Measurements from ENCODE around the gene FAM221A. TPM values are rescaled to one million over a fixed set of nuclear protein-coding genes. Genes with fewer than 3 reads are reported as not detected.

Gene FAM221A, protein sequence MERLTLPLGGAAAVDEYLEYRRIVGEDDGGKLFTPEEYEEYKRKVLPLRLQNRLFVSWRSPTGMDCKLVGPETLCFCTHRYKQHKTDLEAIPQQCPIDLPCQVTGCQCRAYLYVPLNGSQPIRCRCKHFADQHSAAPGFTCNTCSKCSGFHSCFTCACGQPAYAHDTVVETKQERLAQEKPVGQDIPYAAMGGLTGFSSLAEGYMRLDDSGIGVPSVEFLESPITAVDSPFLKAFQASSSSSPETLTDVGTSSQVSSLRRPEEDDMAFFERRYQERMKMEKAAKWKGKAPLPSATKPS
- 10.4 TPM for polyA plus RNA-seq (2013, experiment 1 of 2)
- polyA plus RNA-seq (2013, experiment 2 of 2) = 9.7 TPM

DNA sequence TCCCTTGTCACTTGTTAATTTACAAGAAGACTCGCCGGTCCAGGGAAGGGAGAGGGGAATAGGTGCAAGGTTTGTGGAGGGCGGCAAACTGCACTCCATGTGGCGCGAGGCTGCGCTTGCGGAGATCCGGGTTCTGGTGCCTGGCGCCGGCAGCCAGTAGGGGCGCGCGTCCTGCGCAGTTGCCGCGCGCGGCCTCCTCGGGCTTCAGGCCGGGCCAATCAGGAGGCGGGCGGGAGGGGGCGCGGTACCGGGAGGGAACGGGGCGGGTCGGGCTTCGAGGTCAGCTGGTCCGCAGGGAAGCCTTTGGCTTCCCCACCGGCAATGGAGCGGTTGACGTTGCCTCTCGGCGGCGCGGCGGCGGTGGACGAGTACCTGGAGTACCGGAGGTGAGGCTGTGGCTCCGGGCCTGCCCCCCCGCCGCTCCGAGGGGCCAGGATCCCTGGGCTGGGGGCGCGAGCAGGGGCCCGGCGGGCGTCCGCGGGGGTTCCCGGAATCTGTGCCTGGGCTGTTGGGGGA is at the start of gene FAM221A:
TSS of gene FAM221A (plus strand) at position 302 of the 516 bp plus-strand sequence. CDS start at position 322, 20 bp downstream.
- H2BK120ac ChIP-seq (ENCODE audit: low read depth, low read length) = no peak within 1 kb of the TSS
- no peak within 1 kb of the TSS for H3K14ac ChIP-seq (ENCODE audit: low read length)
- peak within 1 kb of the TSS; percentile 65 for H3K23ac ChIP-seq (ENCODE audit: low read depth, low read length, poor library complexity)
- no peaks in the 10 kb centered on the region for H3K79me1 ChIP-seq (ENCODE audit: low read depth, low read length)
- peak within 1 kb of the TSS; percentile 55 for H3K4ac ChIP-seq (ENCODE audit: low read length)
- H3K18ac ChIP-seq (ENCODE audit: low read length) = peak within 1 kb of the TSS; percentile 93
- H3K9ac ChIP-seq (ENCODE audit: low read depth, low read length, poor library complexity) = peak within 1 kb of the TSS; percentile 91
- no CpG with 5 or more reads among the region's 53 CpGs for WGBS, 2 donors (ENCODE audit: extremely low coverage in 2 of 2, insufficient read length in 2 of 2, insufficient replicate concordance in 1 of 2)
- peak within 1 kb of the TSS; percentile 96 for H2AFZ ChIP-seq (ENCODE audit: low read length)
- peak within 1 kb of the TSS; percentile 71 to 77 for H3K4me3 ChIP-seq (ENCODE audit: low read length in 2 of 2)
- H3K36me3 ChIP-seq (replicated peaks in 1 of 2; ENCODE audit: control insufficient read depth in 2 of 2, insufficient read depth in 2 of 2, low read length in 2 of 2) = peaks cover 0 to 16% of the 10 kb centered on the region in 2 donors
- no peaks in the 10 kb centered on the region for H3K27me3 ChIP-seq (ENCODE audit: control insufficient read depth in 3 of 3, insufficient read depth in 3 of 3, low read depth in 1 of 3, low read length in 3 of 3)
- H3K4me1 ChIP-seq (ENCODE audit: control insufficient read depth in 2 of 2, insufficient read depth in 1 of 2, low read depth in 1 of 2, low read length in 2 of 2) = no peaks in the 10 kb centered on the region
- peak within 1 kb of the TSS; percentile 62 for H3K4me2 ChIP-seq (ENCODE audit: insufficient read depth, low read length, poor library complexity, severe bottlenecking)
- no peak within 1 kb of the TSS for H2BK5ac ChIP-seq (ENCODE audit: low read length)
- peak; percentile 56 for DNase-seq (ENCODE audit: low spot score)
- no peak within 1 kb of the TSS for H4K91ac ChIP-seq (ENCODE audit: low read depth, low read length, poor library complexity)
- H2BK12ac ChIP-seq (ENCODE audit: low read length) = no peak within 1 kb of the TSS
- H3K9me3 ChIP-seq (replicated peaks in 1 of 2; ENCODE audit: control insufficient read depth in 2 of 2, insufficient read depth in 1 of 2, low read depth in 1 of 2, low read length in 2 of 2) = peaks cover 0 to 3% of the 10 kb centered on the region in 2 donors
- no peak within 1 kb of the TSS for H4K8ac ChIP-seq (ENCODE audit: low read depth, low read length)
- H3K27ac ChIP-seq (replicated peaks; ENCODE audit: low read length) = peak within 1 kb of the TSS; percentile 18
- no peak within 1 kb of the TSS for H2BK15ac ChIP-seq (ENCODE audit: low read length)
- peak within 1 kb of the TSS; percentile 42 for H2AK5ac ChIP-seq (ENCODE audit: low read depth, low read length)

DNA sequence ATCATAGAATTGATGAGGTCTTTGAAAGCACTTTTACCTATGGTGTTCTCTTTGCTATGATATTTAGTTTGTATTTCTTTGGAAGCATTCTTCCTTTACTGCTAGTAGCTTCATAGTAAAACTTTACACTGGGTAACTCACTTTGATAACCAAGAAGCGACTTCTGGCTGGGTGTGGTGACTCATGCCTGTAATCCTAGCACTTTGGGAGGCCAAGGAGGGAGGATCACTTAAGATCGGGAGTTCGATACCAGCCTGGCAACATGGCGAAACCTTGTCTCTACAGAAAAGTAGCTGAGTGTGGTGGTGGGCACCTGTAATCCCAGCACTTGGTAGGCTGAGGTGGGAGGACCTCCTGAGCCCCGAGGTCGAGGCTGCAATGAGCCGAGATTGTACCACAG is 46.6 kb upstream of the FAM221A start:
- H2AK5ac ChIP-seq (ENCODE audit: low read depth, low read length) = no peak overlapping the region
- H2BK15ac ChIP-seq (ENCODE audit: low read length) = no peak overlapping the region
- no peak overlapping the region for H4K91ac ChIP-seq (ENCODE audit: low read depth, low read length, poor library complexity)
- H3K4ac ChIP-seq (ENCODE audit: low read length) = no peak overlapping the region
- H3K9ac ChIP-seq (ENCODE audit: low read depth, low read length, poor library complexity) = no peak overlapping the region
- no peak overlapping the region for H3K27ac ChIP-seq (replicated peaks; ENCODE audit: low read length)
- no peak overlapping the region for H3K4me2 ChIP-seq (ENCODE audit: insufficient read depth, low read length, poor library complexity, severe bottlenecking)
- H3K4me1 ChIP-seq (ENCODE audit: control insufficient read depth in 2 of 2, insufficient read depth in 1 of 2, low read depth in 1 of 2, low read length in 2 of 2) = no peaks in the 10 kb centered on the region
- no peaks in the 10 kb centered on the region for H3K27me3 ChIP-seq (ENCODE audit: control insufficient read depth in 3 of 3, insufficient read depth in 3 of 3, low read depth in 1 of 3, low read length in 3 of 3)
- no peak overlapping the region for H2AFZ ChIP-seq (ENCODE audit: low read length)
- peaks cover 0 to 7% of the 10 kb centered on the region in 2 donors for H3K36me3 ChIP-seq (replicated peaks in 1 of 2; ENCODE audit: control insufficient read depth in 2 of 2, insufficient read depth in 2 of 2, low read length in 2 of 2)
- no peak overlapping the region for H3K14ac ChIP-seq (ENCODE audit: low read length)
- no peak overlapping the region for H3K18ac ChIP-seq (ENCODE audit: low read length)
- no peak overlapping the region for H4K8ac ChIP-seq (ENCODE audit: low read depth, low read length)
- WGBS, 2 donors (ENCODE audit: extremely low coverage in 2 of 2, insufficient read length in 2 of 2, insufficient replicate concordance in 1 of 2) = no CpG with 5 or more reads among the region's 7 CpGs
- DNase-seq (ENCODE audit: low spot score) = no peak
- H3K23ac ChIP-seq (ENCODE audit: low read depth, low read length, poor library complexity) = no peak overlapping the region
- H2BK12ac ChIP-seq (ENCODE audit: low read length) = no peak overlapping the region
- no peaks in the 10 kb centered on the region for H3K9me3 ChIP-seq (replicated peaks in 1 of 2; ENCODE audit: control insufficient read depth in 2 of 2, insufficient read depth in 1 of 2, low read depth in 1 of 2, low read length in 2 of 2)
- no peak overlapping the region for H2BK120ac ChIP-seq (ENCODE audit: low read depth, low read length)
- H3K4me3 ChIP-seq (ENCODE audit: low read length in 2 of 2) = no peak overlapping the region
- H3K79me1 ChIP-seq (ENCODE audit: low read depth, low read length) = no peaks in the 10 kb centered on the region
- no peak overlapping the region for H2BK5ac ChIP-seq (ENCODE audit: low read length)

DNA sequence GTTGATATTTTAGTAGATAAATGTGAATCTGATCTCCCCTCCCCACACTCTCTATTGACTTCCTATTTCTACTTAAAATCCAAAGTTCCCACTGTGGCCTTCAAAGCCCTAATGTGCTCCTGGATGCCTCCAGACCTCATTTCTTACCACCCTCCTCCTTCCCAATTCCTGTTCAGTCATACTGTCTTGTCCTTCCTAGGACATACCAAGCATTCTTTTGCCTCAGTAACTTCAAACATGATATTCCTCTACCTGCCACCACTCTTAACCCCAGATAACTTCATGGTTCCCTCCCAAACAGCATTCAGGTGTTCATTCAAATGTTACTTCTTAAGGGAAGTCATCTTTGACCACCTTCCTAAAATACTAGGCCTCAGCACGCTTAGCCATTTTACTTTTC is 34.2 kb upstream of the FAM221A start:
- H3K14ac ChIP-seq (ENCODE audit: low read length) = no peak overlapping the region
- no peak overlapping the region for H3K4me3 ChIP-seq (ENCODE audit: low read length in 2 of 2)
- no peak overlapping the region for H2BK15ac ChIP-seq (ENCODE audit: low read length)
- H3K36me3 ChIP-seq (replicated peaks in 1 of 2; ENCODE audit: control insufficient read depth in 2 of 2, insufficient read depth in 2 of 2, low read length in 2 of 2) = no peaks in the 10 kb centered on the region
- peaks cover 0 to 3% of the 10 kb centered on the region in 2 donors for H3K4me1 ChIP-seq (ENCODE audit: control insufficient read depth in 2 of 2, insufficient read depth in 1 of 2, low read depth in 1 of 2, low read length in 2 of 2)
- no peak overlapping the region for H4K8ac ChIP-seq (ENCODE audit: low read depth, low read length)
- no peak overlapping the region for H4K91ac ChIP-seq (ENCODE audit: low read depth, low read length, poor library complexity)
- no peak overlapping the region for H3K27ac ChIP-seq (replicated peaks; ENCODE audit: low read length)
- no peak overlapping the region for H3K4ac ChIP-seq (ENCODE audit: low read length)
- H2BK5ac ChIP-seq (ENCODE audit: low read length) = no peak overlapping the region
- H2BK12ac ChIP-seq (ENCODE audit: low read length) = no peak overlapping the region
- no peak overlapping the region for H3K9ac ChIP-seq (ENCODE audit: low read depth, low read length, poor library complexity)
- no peak for DNase-seq (ENCODE audit: low spot score)
- no peak overlapping the region for H3K4me2 ChIP-seq (ENCODE audit: insufficient read depth, low read length, poor library complexity, severe bottlenecking)
- H3K27me3 ChIP-seq (ENCODE audit: control insufficient read depth in 3 of 3, insufficient read depth in 3 of 3, low read depth in 1 of 3, low read length in 3 of 3) = no peaks in the 10 kb centered on the region
- H3K79me1 ChIP-seq (ENCODE audit: low read depth, low read length) = no peaks in the 10 kb centered on the region
- H3K23ac ChIP-seq (ENCODE audit: low read depth, low read length, poor library complexity) = no peak overlapping the region
- no CpG with 5 or more reads among the region's 1 CpG for WGBS, 2 donors (ENCODE audit: extremely low coverage in 2 of 2, insufficient read length in 2 of 2, insufficient replicate concordance in 1 of 2)
- H2AFZ ChIP-seq (ENCODE audit: low read length) = no peak overlapping the region
- H2AK5ac ChIP-seq (ENCODE audit: low read depth, low read length) = no peak overlapping the region
- no peaks in the 10 kb centered on the region for H3K9me3 ChIP-seq (replicated peaks in 1 of 2; ENCODE audit: control insufficient read depth in 2 of 2, insufficient read depth in 1 of 2, low read depth in 1 of 2, low read length in 2 of 2)
- H2BK120ac ChIP-seq (ENCODE audit: low read depth, low read length) = no peak overlapping the region
- H3K18ac ChIP-seq (ENCODE audit: low read length) = no peak overlapping the region

DNA sequence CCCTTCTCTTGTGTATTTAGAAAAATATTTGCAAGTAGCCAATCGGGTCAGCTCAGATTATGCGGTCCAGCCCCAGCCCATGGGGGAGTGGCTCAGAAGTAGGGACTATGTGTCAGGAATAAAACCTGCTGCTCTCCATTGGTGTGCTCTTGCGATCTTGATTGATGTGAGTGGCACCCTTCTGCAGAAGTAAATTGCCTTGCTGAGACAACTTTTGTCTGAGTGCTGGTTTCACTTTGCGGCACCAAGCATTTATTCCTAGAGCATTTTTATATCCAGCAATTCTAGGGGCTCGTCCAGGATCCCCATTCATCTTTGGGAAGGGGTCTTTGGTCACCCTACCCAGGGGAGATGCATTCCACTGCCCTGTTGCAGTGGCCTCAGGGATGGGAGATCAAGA is 26.1 kb upstream of the FAM221A start:
- no peak overlapping the region for H2BK120ac ChIP-seq (ENCODE audit: low read depth, low read length)
- no peak overlapping the region for H3K27ac ChIP-seq (replicated peaks; ENCODE audit: low read length)
- WGBS, 2 donors (ENCODE audit: extremely low coverage in 2 of 2, insufficient read length in 2 of 2, insufficient replicate concordance in 1 of 2) = no CpG with 5 or more reads among the region's 5 CpGs

More for the DNA sequence above, 26.1 kb upstream of the FAM221A start:
- H2AFZ ChIP-seq (ENCODE audit: low read length) = no peak overlapping the region
- H3K4ac ChIP-seq (ENCODE audit: low read length) = no peak overlapping the region
- no peak overlapping the region for H3K4me2 ChIP-seq (ENCODE audit: insufficient read depth, low read length, poor library complexity, severe bottlenecking)
- no peak overlapping the region for H4K91ac ChIP-seq (ENCODE audit: low read depth, low read length, poor library complexity)
- no peak overlapping the region for H2BK5ac ChIP-seq (ENCODE audit: low read length)
- H3K18ac ChIP-seq (ENCODE audit: low read length) = no peak overlapping the region
- no peaks in the 10 kb centered on the region for H3K79me1 ChIP-seq (ENCODE audit: low read depth, low read length)
- no peak for DNase-seq (ENCODE audit: low spot score)
- H3K4me1 ChIP-seq (ENCODE audit: control insufficient read depth in 2 of 2, insufficient read depth in 1 of 2, low read depth in 1 of 2, low read length in 2 of 2) = no peaks in the 10 kb centered on the region
- no peaks in the 10 kb centered on the region for H3K36me3 ChIP-seq (replicated peaks in 1 of 2; ENCODE audit: control insufficient read depth in 2 of 2, insufficient read depth in 2 of 2, low read length in 2 of 2)
- H2BK12ac ChIP-seq (ENCODE audit: low read length) = no peak overlapping the region
- no peak overlapping the region for H3K23ac ChIP-seq (ENCODE audit: low read depth, low read length, poor library complexity)
- no peak overlapping the region for H2BK15ac ChIP-seq (ENCODE audit: low read length)
- no peak overlapping the region for H3K9ac ChIP-seq (ENCODE audit: low read depth, low read length, poor library complexity)
- H3K27me3 ChIP-seq (ENCODE audit: control insufficient read depth in 3 of 3, insufficient read depth in 3 of 3, low read depth in 1 of 3, low read length in 3 of 3) = no peaks in the 10 kb centered on the region
- no peak overlapping the region for H2AK5ac ChIP-seq (ENCODE audit: low read depth, low read length)
- no peak overlapping the region for H4K8ac ChIP-seq (ENCODE audit: low read depth, low read length)
- peaks cover 12 to 21% of the 10 kb centered on the region in 2 donors for H3K9me3 ChIP-seq (replicated peaks in 1 of 2; ENCODE audit: control insufficient read depth in 2 of 2, insufficient read depth in 1 of 2, low read depth in 1 of 2, low read length in 2 of 2)
- no peak overlapping the region for H3K14ac ChIP-seq (ENCODE audit: low read length)
- peak overlapping the region in 1 of 2 donors; percentile 48 for H3K4me3 ChIP-seq (ENCODE audit: low read length in 2 of 2)
